Stimulated activated CD8-positive, alpha-beta memory T cell treated with anti-CD3 and anti-CD28 coated beads, Interleukin-7, amount 100 ng/mL, for 4 hours (primary cell): ENCODE results near the gene AXDND1.
"Not testable (repeated sequence)": the region's sequence is repeated elsewhere in the genome, so short reads cannot be mapped to it uniquely, and the experiment has no call there.

Experiments used
- DNase-seq, 2 donors: peaks; one replicate each; pipeline ENCODE4 v3.0.0-alpha.2; 2020; ENCODE audit warnings: low read depth in 2 of 2

Gene AXDND1, protein sequence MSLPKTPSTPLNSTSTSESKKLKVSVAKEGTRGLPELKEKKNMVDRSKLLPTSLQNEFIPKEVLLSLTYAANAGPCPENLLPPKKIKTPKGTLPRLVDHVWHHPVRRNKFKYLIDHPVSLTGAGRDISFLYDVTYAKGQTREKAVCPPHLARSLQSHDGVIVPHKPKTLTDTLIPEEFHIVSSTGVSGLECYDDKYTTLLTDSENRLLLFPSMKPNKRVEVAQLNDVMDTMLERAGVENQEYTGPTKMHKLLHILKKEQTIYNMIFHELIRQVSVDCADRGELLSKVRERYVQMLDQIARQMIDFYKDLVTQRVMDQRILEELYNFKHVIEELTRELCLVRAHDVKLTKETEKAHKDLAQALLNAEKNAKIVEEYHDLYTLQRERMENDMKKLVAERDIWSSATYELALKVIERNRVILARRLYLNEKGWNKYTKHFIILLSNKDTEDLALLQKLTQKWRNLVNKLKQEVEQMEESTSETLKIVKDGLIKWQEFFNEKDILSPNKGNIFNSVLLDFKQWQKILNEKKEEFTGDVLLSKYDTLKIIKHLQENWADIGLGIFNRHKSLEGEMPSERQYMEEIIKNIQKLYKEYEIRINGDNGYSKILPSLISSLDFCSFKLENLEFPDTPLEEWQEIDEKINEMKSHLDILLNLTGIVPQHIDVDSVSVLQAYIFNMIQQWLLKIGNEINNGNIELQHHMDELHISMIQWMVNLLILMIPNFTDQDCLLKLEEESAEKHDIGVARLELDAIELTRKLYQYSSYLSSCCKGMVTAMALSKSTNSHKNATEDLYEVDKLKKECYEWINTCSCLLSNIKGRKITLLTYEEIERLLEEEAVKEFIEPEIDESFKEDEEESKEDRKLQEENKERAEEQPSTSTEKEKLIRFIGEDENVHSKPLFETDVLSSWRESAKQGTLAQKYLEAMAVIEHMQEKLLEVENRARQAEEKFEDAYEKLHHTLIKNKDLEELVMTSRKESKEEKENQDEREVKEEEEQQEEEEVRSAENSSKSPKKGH

GRCh38 chr1:179365342-179366092 is at the start of gene AXDND1:
Gene AXDND1 (plus strand): TSS chr1:179365971. CDS start chr1:179366510, 539 bp downstream.
- DNase-seq: peak; percentile 84 to 89

- DNase-seq: no peak
Observed at GRCh38 chr1:179318491-179318890, 47.3 kb upstream of the AXDND1 start.

GRCh38 chr1:179321533-179322216 is 44.1 kb upstream of the AXDND1 start:
- no peak for DNase-seq

- DNase-seq: no peak
Observed at GRCh38 chr1:179322557-179322956, 43.2 kb upstream of the AXDND1 start.

- DNase-seq: no peak
Observed at GRCh38 chr1:179323436-179323835, 42.3 kb upstream of the AXDND1 start.

- DNase-seq: no peak
Observed at GRCh38 chr1:179325836-179326235, 39.9 kb upstream of the AXDND1 start.

DNA sequence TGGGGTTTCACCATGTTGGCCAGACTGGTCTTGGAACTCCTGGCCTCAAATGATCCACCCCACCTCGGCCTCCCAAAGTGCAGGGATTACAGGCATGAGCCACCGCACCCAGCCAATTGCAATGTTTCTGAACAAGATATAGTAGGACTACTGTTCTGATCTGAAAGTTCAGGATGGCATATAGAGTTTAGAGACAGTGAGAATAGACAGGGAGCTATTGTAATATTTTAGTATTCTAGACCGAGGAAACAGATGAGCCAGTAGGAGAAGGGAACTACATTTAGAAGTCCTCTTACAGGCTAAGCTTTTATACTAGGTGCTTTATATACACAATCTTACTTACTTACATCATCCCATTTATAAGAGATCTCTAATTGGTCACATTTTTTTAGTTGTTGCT is 39.0 kb upstream of the AXDND1 start:
- DNase-seq: no peak

- DNase-seq: no peak
Observed at GRCh38 chr1:179327196-179327595, 38.6 kb upstream of the AXDND1 start.

- DNase-seq: no peak
Observed at GRCh38 chr1:179327679-179328078, 38.1 kb upstream of the AXDND1 start.

- no peak for DNase-seq
Observed at GRCh38 chr1:179329862-179330261, 35.9 kb upstream of the AXDND1 start.

DNA sequence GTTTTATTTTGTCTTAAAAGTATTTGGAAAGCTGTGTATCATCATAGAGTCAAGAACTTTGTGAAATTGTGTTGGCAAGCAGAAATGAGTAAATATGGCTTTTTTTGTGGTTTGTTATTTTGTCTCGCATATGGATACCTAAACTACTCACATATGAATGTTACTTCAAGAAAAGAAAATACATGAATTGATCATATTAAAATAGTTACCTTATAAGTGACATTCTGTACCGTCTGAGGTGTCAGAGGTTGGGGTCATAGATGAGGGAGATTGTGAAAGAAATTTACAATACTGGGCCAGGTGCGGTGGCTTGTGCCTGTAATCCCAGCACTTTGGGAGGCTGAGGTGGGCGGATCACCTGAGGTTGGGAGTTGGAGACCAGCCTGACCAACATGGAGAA is 31.3 kb upstream of the AXDND1 start:
- no peak for DNase-seq

- DNase-seq: no peak
Observed at GRCh38 chr1:179337288-179337687, 28.5 kb upstream of the AXDND1 start.

GRCh38 chr1:179337942-179338560 is 27.7 kb upstream of the AXDND1 start:
- no peak for DNase-seq

DNA sequence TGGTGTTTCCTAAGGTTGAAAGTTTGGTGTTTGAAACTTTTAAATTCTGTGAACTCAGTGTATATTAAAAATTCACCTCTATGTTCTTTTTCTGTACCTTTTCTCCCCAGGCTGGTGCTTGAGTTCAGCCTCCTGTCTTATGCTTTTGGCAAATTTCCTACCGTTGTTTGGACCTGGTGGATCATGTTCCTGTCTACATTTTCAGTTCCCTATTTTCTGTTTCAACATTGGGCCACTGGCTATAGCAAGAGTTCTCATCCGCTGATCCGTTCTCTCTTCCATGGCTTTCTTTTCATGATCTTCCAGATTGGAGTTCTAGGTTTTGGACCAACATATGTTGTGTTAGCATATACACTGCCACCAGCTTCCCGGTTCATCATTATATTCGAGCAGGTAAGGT is 24.9 kb upstream of the AXDND1 start:
- no peak for DNase-seq

GRCh38 chr1:179341943-179342547 is 23.7 kb upstream of the AXDND1 start:
- DNase-seq: no peak

- DNase-seq: no peak
Observed at GRCh38 chr1:179342740-179343404, 22.9 kb upstream of the AXDND1 start.

GRCh38 chr1:179351281-179351680 is 14.5 kb upstream of the AXDND1 start:
- DNase-seq: no peak

DNA sequence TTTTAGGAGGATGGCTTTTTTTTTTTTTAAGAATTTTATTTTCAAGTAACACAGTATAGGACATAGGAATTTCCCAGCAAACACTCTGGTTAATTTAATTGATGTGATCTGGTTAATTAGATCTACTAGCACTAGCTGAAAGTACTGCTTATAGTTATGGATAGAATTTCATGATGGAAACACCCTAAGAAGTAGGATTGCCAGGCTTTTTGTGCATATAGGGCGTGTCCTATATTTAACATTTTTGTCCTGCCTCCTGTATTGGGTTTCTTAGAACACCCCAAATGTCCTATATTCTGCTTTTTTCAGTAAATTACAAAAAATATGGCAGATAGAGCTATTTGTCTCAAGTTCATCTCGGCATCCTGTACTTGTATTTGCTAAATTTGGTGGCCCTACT is 13.5 kb upstream of the AXDND1 start:
- no peak for DNase-seq

GRCh38 chr1:179353546-179353945 is 12.2 kb upstream of the AXDND1 start:
- no peak for DNase-seq

DNA sequence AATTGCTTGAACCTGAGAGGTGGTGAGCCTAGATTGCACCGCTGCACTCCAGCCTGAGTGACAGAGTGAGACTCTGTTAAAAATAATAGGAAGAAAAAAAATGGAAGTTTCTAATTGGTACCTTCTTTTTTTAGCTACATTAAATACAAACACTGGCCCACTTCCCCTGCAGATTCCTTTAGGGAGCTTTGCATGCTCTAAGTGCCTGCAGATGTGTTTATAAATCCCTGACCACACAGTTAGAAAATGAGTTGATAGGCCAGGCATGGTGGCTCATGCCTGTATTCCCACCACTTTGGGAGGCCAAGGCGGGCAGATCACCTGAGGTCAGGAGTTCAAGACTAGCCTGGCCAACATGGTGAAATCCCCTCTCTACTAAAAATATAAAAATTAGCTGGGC is 4.1 kb upstream of the AXDND1 start:
- not testable (repeated sequence) for DNase-seq
